ENCODE measurements around the gene ZFAND6.

Gene ZFAND6

DNA sequence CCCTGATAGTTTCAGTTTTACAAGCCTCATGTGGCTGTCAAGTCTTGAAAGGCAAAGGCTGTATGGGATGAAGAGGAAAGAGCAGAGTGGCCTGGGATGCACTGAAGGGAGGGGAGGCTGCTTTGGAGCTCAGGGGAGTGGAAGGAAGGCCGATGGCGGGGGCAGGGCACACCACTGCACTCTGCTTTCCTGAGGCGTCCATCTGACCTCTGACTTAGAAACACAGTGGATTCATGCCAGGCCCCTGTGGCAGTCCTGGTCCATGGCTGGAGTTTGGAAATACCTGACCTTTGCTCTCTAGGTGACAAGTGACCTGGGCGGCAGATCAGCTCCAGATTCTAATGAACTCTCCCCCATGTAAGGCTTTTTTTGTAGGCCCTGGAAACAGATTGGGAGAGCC, 112.3 kb downstream of the ZFAND6 start:
- no peak for DNase-seq (ENCODE audit: low read depth in 3 of 3)

DNA sequence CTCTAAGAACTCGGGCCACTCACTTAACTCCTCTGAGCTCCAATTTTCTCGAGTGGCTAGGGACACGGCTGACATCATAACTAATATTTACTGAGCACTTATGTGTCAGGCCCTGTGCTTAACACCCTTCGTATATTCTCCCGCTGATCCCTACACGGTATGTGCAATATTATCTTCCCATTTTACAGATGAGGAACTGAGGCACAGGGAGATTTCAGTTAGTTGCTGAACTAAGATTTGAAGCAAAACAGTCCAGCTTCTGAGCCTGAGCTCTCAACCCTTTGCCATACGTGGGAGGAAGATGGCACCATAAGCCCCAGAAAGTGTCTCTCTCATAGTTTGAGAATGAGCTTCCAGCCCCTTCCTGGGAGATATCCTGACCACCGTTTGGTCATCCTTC, 112.9 kb downstream of the ZFAND6 start:
- no peak for DNase-seq (ENCODE audit: low read depth in 3 of 3)

DNA sequence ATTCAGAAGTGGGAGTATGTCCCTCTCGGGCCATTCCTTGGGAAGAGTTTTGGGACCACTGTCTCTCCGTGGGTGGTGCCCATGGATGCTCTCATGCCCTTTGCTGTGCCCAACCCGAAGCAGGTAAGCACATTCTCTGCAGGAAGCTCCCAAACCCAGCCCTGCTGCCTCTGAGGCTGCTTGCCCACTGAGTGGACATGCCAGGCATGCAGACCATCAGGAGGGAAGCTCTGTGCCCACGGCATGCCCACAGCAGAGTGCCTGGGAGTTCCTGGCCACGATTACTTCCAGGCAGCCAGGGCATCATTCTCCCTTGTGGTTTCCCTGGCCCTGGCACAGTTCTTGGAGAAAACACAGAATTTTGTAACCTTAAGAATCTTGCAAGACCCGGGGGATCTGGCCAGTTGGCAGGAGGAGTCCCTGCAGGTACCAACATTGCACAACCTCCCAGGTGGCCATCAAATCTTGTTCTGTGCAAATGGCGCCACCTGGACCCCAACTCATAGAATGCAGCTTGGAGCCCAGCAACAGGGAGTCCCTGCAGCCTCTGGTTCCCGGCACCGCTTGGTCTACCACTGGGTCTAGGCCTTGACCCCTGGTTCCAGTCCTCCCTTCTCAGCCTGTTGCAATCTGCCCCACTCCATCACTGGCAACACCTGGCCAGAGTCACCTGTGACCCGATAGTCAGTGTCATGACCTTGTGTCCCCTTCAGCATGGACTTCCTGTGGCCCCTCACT, 113.7 kb downstream of the ZFAND6 start:
- peak; percentile 49 to 70 (median 52) for DNase-seq (ENCODE audit: low read depth in 3 of 3)

DNA sequence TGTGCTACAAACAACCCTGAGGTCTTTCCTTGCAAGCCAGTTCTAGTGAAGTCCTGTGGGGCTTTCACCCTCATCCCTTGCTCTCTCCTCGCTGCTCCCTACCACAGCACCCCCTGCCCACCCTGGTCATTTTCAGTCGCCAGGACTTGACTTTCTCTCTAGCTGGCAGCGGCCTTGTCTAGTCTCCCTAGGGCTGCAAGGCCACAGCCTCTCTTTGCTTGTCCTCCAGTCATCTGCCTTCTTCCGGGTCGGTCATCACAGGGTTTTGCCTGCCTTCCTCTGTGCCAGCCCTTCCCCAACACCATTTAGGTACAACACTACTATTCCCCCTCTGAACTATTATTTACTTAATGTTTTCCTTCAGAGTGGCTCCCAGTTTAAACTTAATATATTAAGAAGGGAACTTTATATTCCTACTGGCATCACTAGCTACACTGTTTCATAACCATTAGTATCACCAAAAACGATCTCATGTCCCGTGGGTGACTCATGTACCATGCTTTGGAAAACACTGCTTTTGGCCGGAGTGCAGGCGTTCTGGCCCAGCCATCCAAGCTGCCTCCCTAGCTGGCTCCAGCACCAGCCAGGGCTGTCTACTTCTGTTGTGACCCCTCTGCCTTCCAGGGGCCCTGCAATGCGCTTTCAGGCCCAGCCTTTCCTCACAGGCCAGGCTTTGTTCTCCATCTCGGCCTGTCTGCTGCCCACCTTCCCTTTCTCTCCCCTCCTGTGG, 114.7 kb downstream of the ZFAND6 start:
- no peak for DNase-seq (ENCODE audit: low read depth in 3 of 3)

DNA sequence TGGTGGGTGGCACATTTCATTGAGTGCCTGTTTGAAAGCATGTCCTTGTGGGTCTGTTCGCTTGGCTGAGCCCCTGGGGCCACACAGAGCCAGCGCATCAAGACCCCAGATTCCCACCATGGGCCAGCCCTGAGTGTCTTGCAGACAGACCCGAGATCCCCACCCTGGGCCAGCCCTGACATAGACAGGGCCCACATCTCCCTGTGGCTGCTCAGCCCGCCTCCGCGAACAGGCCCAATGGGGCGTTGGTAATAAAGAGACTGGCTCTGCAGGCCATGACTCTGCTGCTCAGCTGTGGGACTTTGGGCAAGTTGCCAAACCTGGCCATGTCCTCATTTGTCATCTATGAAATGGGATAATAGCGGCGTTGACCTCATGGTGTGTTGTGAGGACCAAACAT, 116.0 kb downstream of the ZFAND6 start:
- no peak for DNase-seq (ENCODE audit: low read depth in 3 of 3)

DNA sequence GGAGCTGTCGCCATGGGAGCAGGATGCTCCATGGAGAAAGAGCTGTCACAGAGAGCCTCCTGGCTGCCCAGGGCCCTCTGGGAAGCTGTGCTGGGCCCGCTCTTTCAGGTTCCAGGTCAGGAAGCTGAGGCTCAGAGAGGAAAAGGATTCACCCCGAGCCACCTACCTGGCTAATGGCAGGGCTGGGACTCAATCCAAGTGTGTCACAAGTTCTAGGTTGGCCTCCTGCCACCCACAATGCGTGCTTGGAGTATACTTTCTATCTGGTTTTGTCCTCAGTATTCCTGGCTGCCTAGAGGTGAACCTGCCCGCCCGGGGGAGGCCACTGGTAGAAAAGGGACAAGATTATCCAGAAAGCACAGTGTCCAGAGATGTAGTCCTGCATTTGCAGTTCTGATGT, 117.0 kb downstream of the ZFAND6 start:
- no peak for DNase-seq (ENCODE audit: low read depth in 3 of 3)

DNA sequence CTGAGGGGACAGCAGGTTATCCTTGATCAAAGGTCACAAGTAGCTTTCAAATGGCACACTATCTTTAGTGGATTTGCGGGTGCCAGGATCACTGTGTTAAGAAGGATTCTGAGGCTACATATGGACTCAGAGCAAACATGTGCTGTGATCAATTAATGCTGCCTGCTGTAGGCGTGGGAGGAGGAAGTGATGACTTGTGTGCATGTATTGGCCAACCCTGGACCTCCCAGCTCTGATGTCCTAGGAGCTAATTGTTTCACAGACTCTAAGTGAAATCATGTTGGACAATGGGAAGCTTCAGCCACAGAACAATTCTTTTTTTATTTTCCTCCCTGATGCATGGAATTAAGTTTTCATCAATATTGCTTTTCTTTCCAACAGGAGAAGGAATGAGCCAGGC, 117.7 kb downstream of the ZFAND6 start:
- DNase-seq (ENCODE audit: low read depth in 3 of 3): no peak

DNA sequence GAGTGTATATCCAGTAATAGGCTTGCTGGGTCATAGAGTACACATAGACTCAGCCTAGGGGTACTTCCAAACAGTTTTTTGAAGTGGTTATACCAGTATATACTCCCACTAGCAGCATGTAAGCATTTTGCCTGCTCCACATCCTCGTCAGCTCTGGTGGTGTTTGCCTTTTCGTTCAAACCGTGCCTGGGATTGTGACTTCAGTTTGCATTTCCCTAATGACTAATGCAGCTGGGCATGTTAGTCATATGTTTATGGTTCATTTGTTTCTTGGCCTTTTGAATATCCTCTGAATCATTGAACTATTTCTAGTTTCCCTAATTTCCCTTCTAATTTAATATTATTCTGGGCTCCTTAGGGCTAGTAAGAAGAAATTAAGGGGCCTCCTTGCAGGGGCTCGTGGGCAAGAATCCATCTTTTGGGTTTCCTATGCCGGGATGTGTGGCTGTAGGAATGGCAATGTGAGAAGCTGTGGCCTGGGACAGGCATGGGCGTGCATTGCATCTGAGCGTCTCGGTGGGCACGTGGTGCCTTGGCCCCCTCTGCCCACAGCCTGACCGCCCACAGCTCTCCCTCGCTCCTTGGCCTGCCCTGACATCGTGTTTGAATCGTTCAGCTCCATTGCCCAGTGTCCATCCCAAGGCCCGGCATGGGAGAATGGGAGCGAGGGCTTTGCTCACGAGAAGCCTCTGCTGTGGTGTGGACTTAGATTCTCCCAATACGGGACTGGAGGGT, 119.7 kb downstream of the ZFAND6 start:
- no peak for DNase-seq (ENCODE audit: low read depth in 3 of 3)

DNA sequence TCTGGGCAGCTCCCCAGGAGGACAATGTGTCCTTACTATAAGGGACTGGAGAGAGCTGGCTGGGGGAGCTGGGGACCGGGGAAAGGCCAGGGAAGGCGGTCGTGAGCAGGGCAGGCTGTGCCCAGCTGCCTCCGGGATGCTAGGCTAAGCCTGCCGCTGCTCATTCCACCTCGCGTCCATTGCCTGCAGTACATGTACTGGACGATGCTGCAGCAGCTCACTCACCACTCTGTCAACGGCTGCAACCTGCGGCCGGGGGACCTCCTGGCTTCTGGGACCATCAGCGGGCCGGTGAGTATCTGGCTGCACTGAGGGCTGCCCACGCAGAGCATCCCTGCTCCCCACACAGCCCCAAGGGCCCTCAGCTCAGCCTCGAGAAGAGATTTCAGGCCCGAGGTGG, 120.5 kb downstream of the ZFAND6 start:
- no peak for DNase-seq (ENCODE audit: low read depth in 3 of 3)

DNA sequence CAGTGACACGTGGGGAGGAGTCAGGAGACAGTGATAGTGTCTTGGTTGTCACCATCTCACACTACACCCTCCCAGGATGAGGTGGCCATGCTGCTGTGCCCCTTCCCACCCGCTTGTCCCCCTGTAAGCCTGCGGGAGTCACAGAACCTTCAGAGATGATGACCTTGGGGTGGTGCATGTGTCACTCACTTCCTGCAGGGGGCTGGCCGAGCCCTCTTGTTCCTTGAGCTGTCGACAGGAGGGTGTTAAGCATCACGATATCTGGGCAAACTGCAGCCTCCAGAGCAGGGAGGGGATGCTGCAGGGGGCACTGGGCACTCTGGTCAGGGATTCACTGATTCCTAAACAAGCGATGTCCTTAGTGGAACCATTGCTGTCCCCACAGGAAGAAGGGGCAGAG, 121.0 kb downstream of the ZFAND6 start:
- DNase-seq (ENCODE audit: low read depth in 3 of 3): no peak

DNA sequence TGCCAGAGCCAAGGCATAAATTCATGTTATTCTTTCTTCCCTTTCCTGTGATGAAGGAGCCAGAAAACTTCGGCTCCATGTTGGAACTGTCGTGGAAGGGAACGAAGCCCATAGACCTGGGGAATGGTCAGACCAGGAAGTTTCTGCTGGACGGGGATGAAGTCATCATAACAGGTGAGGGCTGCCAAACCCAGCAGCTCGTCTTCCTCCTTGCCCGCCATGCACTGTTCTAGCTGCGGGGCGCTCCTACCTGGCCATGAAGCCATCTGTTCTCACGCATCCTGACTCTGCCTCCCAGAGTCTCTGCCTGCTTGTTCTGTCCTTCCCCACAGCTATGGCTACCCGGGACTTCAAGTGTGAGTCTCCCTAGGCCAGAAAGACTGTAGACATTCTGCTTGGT, 121.5 kb downstream of the ZFAND6 start:
- no peak for DNase-seq (ENCODE audit: low read depth in 3 of 3)

DNA sequence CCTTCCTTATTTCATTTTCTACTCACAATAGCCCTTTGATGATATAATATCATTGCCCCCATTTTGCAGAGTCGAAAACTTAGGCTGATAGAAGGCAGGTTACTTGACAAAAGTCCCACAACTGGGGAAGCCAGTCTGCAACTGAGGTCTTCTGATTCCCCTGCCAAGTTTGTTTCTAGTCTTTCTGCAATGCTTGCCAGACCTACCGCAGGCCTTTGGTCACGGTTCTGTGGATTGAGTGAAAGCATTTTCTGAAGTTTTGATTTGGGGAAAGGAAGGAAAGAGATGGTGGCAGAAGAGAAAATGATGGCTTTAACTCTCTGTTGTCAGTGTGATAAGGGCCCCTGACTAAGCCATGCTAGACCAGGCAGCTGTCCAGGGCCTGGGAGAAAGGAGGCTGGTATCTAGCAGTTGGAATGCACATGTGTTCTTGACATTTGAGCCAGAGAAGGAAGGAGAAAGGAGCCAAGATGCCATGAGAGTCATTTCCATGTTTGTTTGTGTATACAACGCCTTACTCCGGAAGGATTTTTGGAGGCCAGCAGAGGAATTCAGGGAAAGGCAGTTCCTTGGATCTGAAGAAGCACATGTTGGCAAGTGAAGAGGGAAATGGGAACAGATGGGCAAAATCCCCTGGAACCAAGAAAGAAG, 123.3 kb downstream of the ZFAND6 start:
- no peak for DNase-seq (ENCODE audit: low read depth in 3 of 3)

DNA sequence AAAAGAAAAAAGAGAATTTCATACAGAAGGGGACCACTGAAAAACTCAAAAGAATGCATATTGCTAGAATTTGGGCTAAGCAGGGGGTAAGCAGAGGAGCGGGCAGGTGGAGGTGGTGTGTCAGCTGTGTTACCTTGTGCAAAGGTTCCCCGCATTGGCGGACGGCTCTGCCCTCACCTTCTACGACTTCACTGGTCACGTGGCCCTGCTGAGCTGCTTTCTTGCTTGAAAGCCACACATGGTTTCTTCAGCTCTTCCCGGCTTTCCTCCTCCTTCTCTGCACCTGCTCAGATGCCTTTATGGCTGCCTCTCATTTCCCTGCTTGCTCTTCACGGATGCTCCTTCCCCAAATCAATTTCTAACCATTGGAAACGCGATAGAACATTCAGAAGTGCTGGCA, 123.8 kb downstream of the ZFAND6 start:
- no peak for DNase-seq (ENCODE audit: low read depth in 3 of 3)

DNA sequence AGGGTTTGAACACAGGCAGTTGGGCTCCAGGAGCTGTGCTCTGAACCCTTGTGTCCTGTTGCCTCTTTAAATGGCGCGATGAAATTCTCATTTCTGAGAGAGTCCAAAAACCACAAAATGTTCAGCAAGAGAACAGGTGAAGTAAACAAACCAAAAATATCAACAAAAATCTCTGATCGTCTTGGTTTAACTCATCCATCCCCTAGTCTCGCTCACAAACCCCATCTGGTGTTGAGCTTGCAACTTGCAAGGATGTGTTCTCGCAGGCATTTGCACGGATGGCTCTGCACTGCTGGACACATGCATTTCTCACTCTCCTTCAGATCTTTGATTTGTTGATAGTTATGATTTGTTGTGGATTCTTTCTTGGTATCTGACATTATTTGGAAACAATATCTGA, 124.4 kb downstream of the ZFAND6 start:
- DNase-seq (ENCODE audit: low read depth in 3 of 3): no peak

DNA sequence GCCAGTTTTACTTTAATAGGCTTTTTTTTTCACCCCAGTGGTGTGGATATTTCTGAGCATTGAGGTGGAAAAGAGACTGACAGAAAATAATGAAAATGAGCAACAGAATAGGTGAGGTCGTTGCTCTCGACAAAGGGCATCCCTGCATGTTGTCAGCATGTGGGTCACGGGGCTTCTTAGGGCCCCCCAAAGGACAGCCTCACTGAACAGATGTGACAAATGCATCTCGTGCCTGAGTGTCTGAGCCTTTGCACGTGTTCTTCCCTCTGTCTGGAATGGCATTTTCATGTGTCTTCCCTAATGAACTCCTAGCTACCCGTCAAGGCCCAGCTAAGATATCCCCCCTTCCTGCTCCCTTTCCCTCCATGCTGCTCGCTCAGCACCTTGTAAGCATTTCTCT, 125.1 kb downstream of the ZFAND6 start:
- DNase-seq (ENCODE audit: low read depth in 3 of 3): no peak

DNA sequence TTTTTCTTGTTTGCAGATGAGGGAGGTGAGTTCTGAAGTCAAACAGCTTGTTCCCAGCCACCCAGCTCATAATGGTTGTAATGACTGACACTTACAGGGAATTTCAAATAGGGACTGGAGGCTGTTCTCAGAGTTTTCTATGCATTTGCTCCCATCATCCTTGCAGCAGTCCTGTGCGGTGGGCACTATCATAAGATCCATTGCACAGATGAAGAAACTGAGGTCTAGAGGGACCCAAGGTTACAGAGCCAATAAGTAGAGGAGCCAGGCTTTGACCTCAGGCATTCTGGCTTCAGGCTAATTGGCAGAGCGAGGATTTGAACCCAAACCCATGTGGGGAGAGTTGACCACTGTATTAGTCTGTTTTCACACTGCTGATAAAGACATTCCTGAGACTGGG, 125.7 kb downstream of the ZFAND6 start:
- DNase-seq (ENCODE audit: low read depth in 3 of 3): no peak

DNA sequence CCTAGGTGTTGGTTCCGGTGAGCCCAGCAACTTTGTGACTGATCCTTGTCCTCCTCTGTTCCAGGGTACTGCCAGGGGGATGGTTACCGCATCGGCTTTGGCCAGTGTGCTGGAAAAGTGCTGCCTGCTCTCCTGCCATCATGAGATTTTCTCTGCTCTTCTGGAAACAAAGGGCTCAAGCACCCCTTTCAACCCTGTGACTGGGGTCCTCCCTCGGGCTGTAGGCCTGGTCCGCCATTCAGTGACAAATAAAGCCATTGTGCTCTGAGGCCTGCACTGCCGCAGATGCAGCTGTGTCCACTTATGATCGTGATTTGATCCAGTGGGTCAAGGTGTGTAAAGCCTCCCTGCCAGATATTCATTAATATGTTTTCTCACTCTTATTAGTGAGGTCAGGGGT, 126.6 kb downstream of the ZFAND6 start:
- DNase-seq (ENCODE audit: low read depth in 3 of 3): no peak

DNA sequence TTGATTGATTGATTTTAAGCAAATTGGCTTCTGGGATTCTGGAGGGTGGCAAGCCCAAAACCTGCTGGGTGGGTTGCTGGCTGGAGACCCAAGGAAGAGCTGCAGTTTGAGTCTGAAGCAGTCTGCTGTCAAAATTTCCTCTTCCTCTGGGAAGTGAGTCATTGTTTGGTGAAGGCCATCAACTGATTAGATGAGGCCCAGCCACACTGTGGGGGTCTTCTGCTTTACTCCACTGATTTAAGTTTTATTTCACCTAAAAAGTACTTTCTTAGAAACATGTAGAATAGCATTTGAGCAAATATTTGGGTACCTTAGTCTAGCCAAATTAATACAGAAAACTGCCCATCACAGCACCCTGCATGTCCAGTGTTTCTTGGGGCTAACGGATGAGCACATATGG, 127.1 kb downstream of the ZFAND6 start:
- DNase-seq (ENCODE audit: low read depth in 3 of 3): no peak
